Heart left ventricle (tissue), 16 donors: ENCODE results near the gene DOCK3. TPM values are rescaled to one million over a fixed set of nuclear protein-coding genes. Genes with fewer than 3 reads are reported as not detected.

Experiments
- ATAC-seq, 4 donors: fragments of 200-7000 bp; cut with Tn5 transposase; one replicate each; pipeline ENCODE4 v1.9.1; 2020 to 2022; ENCODE audit warnings: moderate library complexity in 4 of 4, mild to moderate bottlenecking in 3 of 4, moderate number of reproducible peaks in 1 of 4
- DNase-seq, 5 donors: peaks; one replicate each; pipeline ENCODE4 v3.0.0-alpha.2; 2020
- H3K27ac ChIP-seq, 12 donors: fragments of 200-600 bp; sonication (generic) in 4 of 12; one replicate each; pipeline versions ENCODE4 v1.5.0 to v1.8.0; 2016 to 2022; ENCODE audit warnings: mild to moderate bottlenecking in 2 of 12
- H3K27me3 ChIP-seq, 9 donors: fragments of 200-600 bp; sonication (generic) in 2 of 9; one replicate each; pipeline versions ENCODE4 v1.5.1 to v1.8.0; 2016 to 2022; ENCODE audit warnings: mild to moderate bottlenecking in 3 of 9
- H3K36me3 ChIP-seq, 9 donors: fragments of 200-600 bp; sonication (generic) in 2 of 9; one replicate each; pipeline versions ENCODE4 v1.5.0 to v1.8.0; 2018 to 2022; ENCODE audit warnings: mild to moderate bottlenecking in 2 of 9
- H3K4me1 ChIP-seq, 12 donors: fragments of 200-600 bp; sonication (generic) in 4 of 12; one replicate each; pipeline versions ENCODE4 v1.5.0 to v1.8.0; 2016 to 2022; ENCODE audit warnings: mild to moderate bottlenecking in 3 of 12
- H3K4me3 ChIP-seq, 12 donors: fragments of 200-600 bp; sonication (generic) in 4 of 12; one replicate each; pipeline versions ENCODE4 v1.5.0 to v1.8.0; 2017 to 2022; ENCODE audit warnings: mild to moderate bottlenecking in 9 of 12, moderate library complexity in 4 of 12
- H3K9me3 ChIP-seq, 12 donors: fragments of 200-600 bp; sonication (generic) in 4 of 12; one replicate each; pipeline versions ENCODE4 v1.5.0 to v1.8.0; 2016 to 2022; ENCODE audit warnings: mild to moderate bottlenecking in 1 of 12
- CTCF ChIP-seq, 12 donors: fragments of 200-600 bp; sonication (generic) in 4 of 12; IDR thresholded peaks; one replicate each; pipeline versions ENCODE4 v1.5.0 to v1.8.0; 2018 to 2022; ENCODE audit warnings: antibody characterized with exemption in 12 of 12, mild to moderate bottlenecking in 5 of 12
- POLR2A ChIP-seq, 2 donors: fragments of 450-650 bp; IDR thresholded peaks; one replicate each; pipeline ENCODE4 v1.6.1; 2017; ENCODE audit warnings: antibody characterized with exemption in 2 of 2, mild to moderate bottlenecking in 2 of 2, moderate library complexity in 2 of 2
- WGBS, 4 donors: extraction: QIAGEN DNeasy Blood & Tissue Kit in 2 of 4; methylation state at CpG; one replicate each; pipeline versions ENCODE4 v1.1.5 to v1.1.7; 2013 to 2018; 5-methylcytosine and 5-hydroxymethylcytosine counted together
- intact Hi-C, 10 donors: fragments of 100-400 bp; cut with DNase I; formaldehyde crosslinking; loops; one replicate each; pipeline versions ENCODE4 v1.11.1 to v1.14.2; 2022
- polyA plus RNA-seq, 2 donors: library from polyadenylated mRNA; stranded (reverse); fragments of 200-250 nt; gene quantifications; one replicate each; pipeline ENCODE4 v1.2.3, GENCODE V29; 2013
- total RNA-seq, 9 donors: library from RNA; depleted of rRNA in 2 of 9; stranded (reverse); fragments of >200 nt in 2 of 9; fragmentation: NEBNext Ultra II Directional in 3 of 9; extraction: Animal tissue kit (Norgen Biotek cat#: 25700) in 3 of 9; gene quantifications; one replicate each; pipeline versions ENCODE4 v1.1.0 to v1.2.4, GENCODE V29; 2016 to 2023
- donor health status: ischemic (EF 13 %, LVEDD 7.1; RV severe dilation, severe dysfunction).
- donor health status: healthy with polysubstance abuse.
- donor health status: DM: no; HTN: yes; CAD: no.
- donor health status: DM: no; HTN: no; CAD: no.
- donor health status: ischemic (EF 25% LVEDD 6.9; RV normal size, moderate dysfunction).
- donor health status: ischemic (EF 25% LVEDD 5.7; RV mildly dilated, moderate dysfunction).
- donor health status: healthy.
- donor health status: DM: yes; HTN: yes; CAD: no.
- donor health status: ischemic (EF 35%, LVEDD 5.7; RV mildly dilated, moderate dysfunction).
- donor health status: nonischemic (EF 11% LVEDD 7.7; RV severe dilation, severe dysfunction).
- donor health status: DM: yes; HTN: yes; CAD: no.
- donor health status: PGD.
- donor health status: ischemic (EF 29% LVEDD 5.4; RV normal size, mild dysfunction).
- donor health status: nonischemic (EF 23%, LVEDD 6.1; RV moderate dilation, normal function).

Gene DOCK3
- total and polyA plus RNA-seq, 11 donors, result 2.0 to 6.7 (median 4.8) TPM

DNA sequence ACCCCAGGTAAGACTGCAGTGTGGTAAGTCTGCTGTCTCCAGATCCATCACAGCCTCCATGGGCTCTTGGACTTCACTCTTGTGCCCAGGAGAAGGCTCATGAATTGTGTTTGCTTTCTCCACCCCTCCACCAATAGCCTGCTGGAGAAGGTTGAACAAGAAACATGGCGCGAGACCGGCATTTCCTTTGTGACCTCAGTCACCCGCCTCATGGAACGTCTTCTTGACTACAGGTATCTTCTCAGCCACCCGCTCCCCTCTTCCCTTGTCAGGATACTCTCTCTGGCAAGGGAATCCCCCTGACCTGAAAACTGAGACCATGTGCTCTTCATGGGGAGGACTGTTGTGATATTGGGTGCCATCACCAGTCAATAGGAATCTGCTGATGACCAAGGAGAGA, 658.3 kb downstream of the DOCK3 start:
- H3K27ac ChIP-seq, result no peak overlapping the region
- no peaks in the 10 kb centered on the region for H3K36me3 ChIP-seq
- intact Hi-C loops, result no loop called here
- no peaks in the 10 kb centered on the region for H3K9me3 ChIP-seq
- ATAC-seq, result no peak
- no peak for TF ChIP-seq POLR2A (IDR thresholded peaks at IDR 0.05)
- no peak for TF ChIP-seq CTCF (IDR thresholded peaks at IDR 0.05)
- H3K4me1 ChIP-seq, result no peaks in the 10 kb centered on the region
- no peak overlapping the region for H3K4me3 ChIP-seq
- no peak for DNase-seq
- WGBS, 4 donors, result 92 to 97% (median 93%) methylated on average over 6 of the region's 6 CpGs
- no peaks in the 10 kb centered on the region for H3K27me3 ChIP-seq

DNA sequence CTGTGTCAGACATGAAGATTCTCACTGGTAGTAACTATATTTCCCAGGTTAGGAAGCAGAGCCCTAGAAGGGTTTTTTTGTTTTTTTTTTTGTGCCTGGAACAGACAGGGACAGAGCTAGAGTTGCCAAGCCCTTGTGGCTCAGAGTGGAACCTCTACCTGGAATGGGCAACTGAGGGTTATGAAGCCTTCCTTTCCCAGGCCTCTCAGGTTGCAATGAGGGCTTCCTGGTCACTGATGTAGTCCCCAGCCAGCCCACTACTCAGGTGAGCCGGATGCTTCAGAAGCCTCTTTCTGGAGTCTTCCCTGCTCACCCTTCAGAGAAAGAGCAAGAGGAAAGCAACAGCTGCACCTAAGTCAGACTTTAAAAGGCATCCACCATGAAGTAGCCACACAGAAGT, 661.5 kb downstream of the DOCK3 start:
- no peak for TF ChIP-seq POLR2A (IDR thresholded peaks at IDR 0.05)
- TF ChIP-seq CTCF (IDR thresholded peaks at IDR 0.05), result no peak
- Histone ChIP-seq H3K27me3 (no peaks in the 10 kb centered on the region), H3K9me3 (no peaks in the 10 kb centered on the region), H3K4me1 (peaks cover 0 to 22% (median 10%) of the 10 kb centered on the region in 12 donors), H3K4me3 (no peak overlapping the region), H3K36me3 (no peaks in the 10 kb centered on the region), H3K27ac (no peak overlapping the region)
- no peak for DNase-seq
- 72 to 89% (median 83%) methylated on average over 1 of the region's 1 CpG for WGBS, 4 donors
- ATAC-seq, result no peak
- intact Hi-C loops, result no loop called here

DNA sequence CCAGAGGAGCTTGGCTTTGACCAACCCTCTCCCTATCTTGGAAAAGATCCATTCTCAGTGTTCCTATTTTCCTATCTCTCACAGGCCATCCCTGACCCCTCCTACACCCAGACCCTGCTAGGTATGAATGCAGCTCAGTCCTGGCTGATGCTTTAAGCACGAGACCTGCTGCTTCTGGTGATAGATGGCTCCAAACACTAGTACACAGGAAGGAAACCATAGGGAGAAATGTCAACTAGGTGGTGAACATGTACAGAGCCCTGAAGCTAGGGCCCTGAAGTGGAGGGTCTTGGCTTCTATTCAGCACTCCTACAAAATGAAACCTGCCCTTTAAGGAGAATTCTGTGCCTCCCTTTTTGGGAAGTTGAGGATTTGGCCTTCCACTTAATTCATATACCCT, 662.9 kb downstream of the DOCK3 start:
- Histone ChIP-seq H3K36me3 (no peaks in the 10 kb centered on the region), H3K4me3 (no peak overlapping the region), H3K27me3 (no peaks in the 10 kb centered on the region), H3K4me1 (peaks cover 0 to 22% (median 10%) of the 10 kb centered on the region in 12 donors), H3K9me3 (no peaks in the 10 kb centered on the region), H3K27ac (no peak overlapping the region)
- DNase-seq, result no peak
- no peak for ATAC-seq
- 67 to 85% (median 82%) methylated on average over 1 of the region's 1 CpG for WGBS, 4 donors
- TF ChIP-seq CTCF (IDR thresholded peaks at IDR 0.05) (no peak), POLR2A (IDR thresholded peaks at IDR 0.05) (no peak)
- intact Hi-C loops, result no loop called here

DNA sequence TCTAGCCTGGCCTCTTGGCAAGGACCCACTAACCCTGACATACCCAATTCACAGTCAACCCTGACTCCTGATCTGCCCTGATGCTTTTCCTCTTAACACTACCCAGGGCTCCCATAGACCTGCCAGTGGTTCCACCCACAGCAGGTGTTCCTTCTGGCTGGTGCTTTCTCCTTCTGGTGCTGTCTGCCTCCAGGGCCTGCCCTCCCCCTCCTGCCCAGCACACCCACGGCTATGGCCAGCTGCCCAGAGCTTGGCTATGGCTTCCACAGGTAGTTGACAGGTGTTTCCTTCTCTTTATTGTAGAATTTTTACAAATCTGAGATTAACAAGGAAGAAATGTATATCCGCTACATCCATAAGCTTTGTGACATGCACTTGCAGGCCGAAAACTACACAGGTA, 663.9 kb downstream of the DOCK3 start:
- Histone ChIP-seq H3K36me3 (no peaks in the 10 kb centered on the region), H3K9me3 (no peaks in the 10 kb centered on the region), H3K27ac (no peak overlapping the region), H3K4me3 (no peak overlapping the region), H3K27me3 (no peaks in the 10 kb centered on the region), H3K4me1 (peaks cover 0 to 22% (median 10%) of the 10 kb centered on the region in 12 donors)
- DNase-seq (no peak), ATAC-seq (no peak)
- TF ChIP-seq POLR2A (IDR thresholded peaks at IDR 0.05), result no peak
- no peak for TF ChIP-seq CTCF (IDR thresholded peaks at IDR 0.05)
- WGBS, 4 donors, result 82 to 94% (median 86%) methylated on average over 3 of the region's 3 CpGs
- intact Hi-C loops, result no loop called here
